C1 segment of cervical spinal cord (tissue), 14 donors: ENCODE results near the gene PRR19.
A peak's percentile ranks its signal among the peaks of the same experiment; 100 is the strongest.
"Not testable (repeated sequence)": the region's sequence is repeated elsewhere in the genome, so short reads cannot be mapped to it uniquely, and the experiment has no call there.

Experiments
- DNase-seq, 14 donors: peaks; one replicate each; lab custom pipeline; 2025; lab: John Stamatoyannopoulos, UW

Gene PRR19

GRCh38 chr19:42325308-42325895 lies 23.5 kb downstream of the PRR19 start, which contains the start of gene MEGF8:
MEGF8 (plus strand) TSS chr19:42325635; CDS start chr19:42326244, 609 bp downstream.
- peak; percentile 89 to 99 (median 97) for DNase-seq

GRCh38 chr19:42325896-42326771 lies 24.2 kb downstream of the PRR19 start:
- DNase-seq: peak in 7 of 14 donors; percentile 40 to 64 (median 55)

GRCh38 chr19:42326969-42327368 lies 25.0 kb downstream of the PRR19 start:
- DNase-seq: no peak

- no peak for DNase-seq
These were observed 25.4 kb downstream of the PRR19 start for GRCh38 chr19:42327381-42327780.

GRCh38 chr19:42328106-42328505 lies 26.2 kb downstream of the PRR19 start:
- no peak for DNase-seq

- no peak for DNase-seq
These were observed 26.9 kb downstream of the PRR19 start for GRCh38 chr19:42328854-42329253.

DNA sequence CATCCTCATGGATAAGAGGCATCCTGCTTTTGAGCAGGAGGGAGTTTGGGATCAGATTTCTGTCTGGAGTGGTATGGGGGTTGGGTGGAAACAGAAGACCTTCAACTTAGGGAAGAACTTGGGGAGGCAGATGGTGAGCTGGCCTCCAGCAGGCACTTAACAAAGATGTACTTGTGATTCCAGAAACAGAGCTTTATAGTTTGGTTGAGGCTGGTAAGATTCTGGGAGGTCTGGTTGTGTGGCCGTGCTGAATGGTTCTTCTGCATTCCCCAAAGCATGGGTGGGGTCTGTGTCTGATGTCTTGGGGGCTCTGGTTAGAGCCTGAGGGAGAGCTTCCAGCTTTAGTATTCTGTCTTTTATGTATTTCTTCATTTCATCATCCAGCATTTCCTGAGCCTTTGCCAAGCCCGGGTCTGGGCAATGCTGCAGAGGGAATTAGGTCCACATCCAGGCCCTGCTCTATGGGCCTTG lies 28.3 kb downstream of the PRR19 start:
- no peak for DNase-seq

DNA sequence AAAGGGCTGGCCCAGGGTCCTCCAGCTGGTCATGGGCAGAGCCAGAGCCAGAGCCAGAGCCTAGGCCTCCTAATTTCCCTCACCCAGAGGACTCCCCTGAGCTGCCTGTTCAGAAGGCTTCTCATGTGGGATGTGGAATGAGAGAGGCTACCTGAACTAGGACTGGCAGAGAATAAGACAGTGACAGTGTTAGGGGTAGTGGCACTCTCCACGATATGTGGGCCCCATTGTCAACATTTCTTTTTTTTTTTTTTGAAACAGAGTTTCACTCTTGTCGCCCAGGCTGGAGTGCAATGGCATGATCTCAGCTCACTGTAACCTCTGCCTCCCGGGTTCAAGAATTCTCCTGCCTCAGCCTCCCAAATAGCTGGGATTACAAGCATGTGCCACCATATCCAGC lies 29.4 kb downstream of the PRR19 start:
- DNase-seq: not testable (repeated sequence)

DNA sequence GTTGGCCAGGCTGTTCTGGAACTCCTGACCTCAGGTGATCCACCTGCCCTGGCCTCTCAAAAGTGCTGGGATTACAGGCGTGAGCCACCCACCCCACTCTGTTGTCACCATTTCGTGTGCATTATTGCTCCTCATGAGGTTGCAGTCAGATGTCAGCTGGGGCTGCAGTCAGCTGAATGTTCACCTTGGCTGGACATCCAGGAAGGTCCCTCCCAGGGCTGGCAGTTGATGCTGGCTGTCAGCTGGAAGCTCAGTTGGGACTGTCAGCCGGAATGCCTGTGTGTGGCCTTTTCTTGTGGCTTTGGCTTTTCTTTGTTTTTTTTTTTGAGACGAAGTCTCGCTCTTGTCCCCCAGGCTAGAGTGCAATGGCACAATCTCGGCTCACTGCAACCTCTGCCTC lies 30.1 kb downstream of the PRR19 start:
- DNase-seq: peak in 2 of 14 donors; percentile 5 to 70

GRCh38 chr19:42333018-42333417 lies 31.1 kb downstream of the PRR19 start:
- no peak for DNase-seq

DNA sequence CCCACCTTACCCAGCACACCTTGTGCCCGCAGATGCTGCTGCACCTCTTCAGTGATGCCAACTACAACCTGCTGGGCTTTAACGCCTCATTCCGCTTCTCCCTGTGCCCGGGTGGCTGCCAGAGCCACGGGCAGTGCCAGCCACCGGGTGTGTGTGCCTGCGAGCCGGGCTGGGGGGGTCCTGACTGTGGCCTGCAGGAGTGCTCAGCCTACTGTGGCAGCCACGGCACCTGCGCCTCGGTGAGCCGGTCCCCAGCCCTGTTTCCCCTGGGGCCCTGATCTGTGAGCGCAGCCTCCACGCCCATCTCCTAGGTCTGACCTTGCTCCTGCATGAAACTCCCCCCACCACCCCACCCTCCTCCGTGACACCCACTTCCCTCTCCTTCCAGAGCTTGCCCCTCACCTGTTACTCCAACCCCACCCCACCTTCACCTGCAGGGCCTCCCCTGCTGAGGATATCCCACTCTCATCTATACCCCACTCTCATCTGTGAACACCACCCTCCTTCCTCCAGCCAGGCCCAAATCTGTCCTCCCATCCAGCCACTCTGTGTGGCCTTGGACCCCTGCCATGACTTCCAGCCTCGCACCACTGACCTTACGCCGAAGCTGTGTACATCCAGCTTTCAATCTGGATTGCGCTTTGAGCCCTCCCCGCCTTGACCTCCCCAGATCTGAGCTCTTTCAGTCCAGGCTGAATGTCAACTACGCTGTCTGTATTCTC lies 32.2 kb downstream of the PRR19 start:
- peak in 1 of 14 donors; percentile 51 for DNase-seq

DNA sequence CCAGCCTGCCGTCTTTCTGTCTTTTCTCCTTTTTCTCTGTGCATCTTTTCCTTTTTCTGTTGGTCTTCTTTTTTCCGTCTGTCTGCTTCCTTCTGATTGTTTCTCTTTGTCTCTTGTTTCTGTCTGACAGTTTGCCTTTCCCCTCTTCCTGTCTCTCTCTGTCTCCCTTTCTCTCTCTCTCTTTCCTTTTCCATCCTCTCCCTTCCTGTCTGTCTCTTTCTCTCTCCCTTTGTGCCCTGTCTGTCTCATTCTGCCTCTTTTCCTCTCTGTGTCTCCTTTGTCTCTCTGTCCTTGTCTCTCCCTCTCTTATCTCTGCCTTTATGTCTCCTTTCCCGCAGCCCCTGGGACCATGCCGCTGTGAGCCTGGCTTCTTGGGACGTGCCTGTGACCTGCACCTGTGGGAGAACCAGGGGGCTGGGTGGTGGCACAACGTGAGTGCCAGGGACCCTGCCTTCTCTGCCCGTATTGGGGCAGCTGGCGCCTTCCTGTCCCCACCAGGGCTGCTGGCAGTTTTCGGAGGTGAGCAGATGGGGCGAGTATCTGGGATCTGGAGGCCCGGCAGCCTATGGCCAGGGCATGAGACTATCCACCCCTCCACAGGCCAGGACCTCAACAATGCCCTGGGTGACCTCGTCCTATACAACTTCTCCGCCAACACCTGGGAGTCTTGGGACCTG lies 32.9 kb downstream of the PRR19 start:
- DNase-seq: peak in 1 of 14 donors; percentile 68

DNA sequence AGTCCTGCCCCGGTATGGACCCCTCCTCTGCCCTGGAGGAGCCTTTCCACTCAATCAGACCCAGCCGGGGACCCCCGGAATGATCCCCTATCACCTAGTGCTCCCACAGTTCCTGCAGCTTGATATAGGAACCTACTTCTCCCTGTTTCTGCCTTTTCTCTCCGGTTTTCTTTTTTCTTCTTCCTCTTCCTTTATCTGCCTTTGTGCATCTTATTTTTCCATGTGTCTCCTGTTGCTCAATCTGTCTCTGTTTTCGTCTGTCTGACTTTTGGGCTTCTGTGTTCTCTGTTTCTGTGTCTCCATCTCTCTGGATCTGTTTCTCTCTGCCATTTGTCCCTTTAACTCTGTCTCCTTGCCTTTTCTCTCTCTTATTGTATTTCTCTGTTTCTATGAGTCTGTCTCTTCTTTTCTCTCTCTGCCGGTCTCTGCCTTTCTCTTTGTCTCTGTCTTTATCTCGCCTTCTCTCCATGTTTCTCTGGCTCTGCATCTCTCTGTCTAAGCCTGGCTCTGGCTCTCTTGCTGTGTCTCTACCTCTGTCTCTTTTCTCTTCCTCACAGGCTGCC lies 33.5 kb downstream of the PRR19 start:
- no peak for DNase-seq

DNA sequence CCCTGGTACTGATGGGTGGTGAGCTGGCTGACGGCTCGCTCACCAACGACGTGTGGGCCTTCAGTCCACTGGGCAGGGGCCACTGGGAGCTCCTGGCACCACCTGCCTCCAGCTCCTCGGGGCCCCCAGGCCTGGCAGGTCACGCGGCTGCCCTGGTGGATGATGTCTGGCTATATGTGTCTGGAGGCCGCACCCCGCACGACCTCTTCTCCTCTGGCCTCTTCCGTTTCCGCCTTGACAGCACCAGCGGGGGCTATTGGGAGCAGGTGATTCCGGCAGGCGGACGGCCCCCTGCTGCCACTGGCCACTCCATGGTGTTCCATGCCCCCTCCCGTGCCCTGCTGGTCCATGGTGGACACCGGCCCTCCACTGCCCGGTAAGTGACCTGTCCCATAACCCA lies 34.0 kb downstream of the PRR19 start:
- DNase-seq: no peak

GRCh38 chr19:42339126-42339860 lies 37.4 kb downstream of the PRR19 start:
- not testable (repeated sequence) for DNase-seq

DNA sequence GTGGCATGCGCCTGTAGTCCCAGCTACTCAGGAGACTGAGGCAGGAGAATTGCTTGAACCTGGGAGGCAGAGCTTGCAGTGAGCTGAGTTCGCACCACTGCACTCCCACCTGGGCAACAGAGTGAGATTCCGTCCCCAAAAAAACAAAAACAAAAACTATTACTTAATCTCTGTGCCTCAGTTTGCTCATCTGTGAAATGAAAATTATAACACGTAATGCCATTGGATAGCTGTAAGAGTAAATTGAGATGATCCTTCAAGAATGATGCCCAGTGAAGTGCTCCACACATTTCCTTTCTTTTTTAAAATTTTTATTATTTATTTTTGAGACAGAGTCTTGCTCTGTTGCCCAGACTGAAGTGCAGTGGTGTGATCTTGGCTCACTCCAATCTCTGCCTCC lies 38.0 kb downstream of the PRR19 start:
- DNase-seq: not testable (repeated sequence)

- no peak for DNase-seq
These were observed 41.6 kb downstream of the PRR19 start for GRCh38 chr19:42343344-42344110.

DNA sequence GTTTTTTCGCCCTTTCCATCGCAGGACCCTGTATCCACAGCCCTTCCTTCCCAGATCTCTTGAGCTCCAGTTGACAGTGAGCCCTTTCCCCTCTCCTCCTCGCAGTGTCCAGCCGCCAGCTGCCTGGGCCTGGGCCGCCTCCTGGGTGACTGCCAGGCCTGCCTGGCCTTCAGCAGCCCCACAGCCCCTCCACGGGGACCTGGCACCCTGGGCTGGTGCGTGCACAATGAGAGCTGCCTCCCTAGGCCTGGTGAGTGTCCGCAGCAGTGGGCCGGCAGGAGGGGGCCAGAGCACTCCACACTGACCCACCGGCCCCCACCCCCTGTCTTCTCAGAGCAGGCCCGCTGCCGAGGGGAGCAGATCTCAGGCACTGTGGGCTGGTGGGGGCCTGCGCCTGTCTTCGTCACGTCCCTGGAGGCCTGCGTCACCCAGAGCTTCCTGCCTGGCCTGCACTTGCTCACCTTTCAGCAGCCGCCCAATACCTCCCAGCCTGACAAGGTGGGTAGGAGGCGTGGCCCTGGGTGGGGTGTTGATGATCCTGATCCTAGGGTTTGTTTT lies 42.5 kb downstream of the PRR19 start:
- no peak for DNase-seq

GRCh38 chr19:42345191-42345812 lies 43.4 kb downstream of the PRR19 start:
- DNase-seq: no peak
